ENCODE results near the gene LBHD2. TPM values are rescaled to one million over a fixed set of nuclear protein-coding genes. Genes with fewer than 3 reads are reported as not detected.

LBHD2 gene
- polyA plus RNA-seq, 1 donor from 2014 or later: not detected

- H3K4me2 ChIP-seq (ENCODE audit: low read length): no peak overlapping the region
- peaks cover 49% of the 10 kb centered on the region for H3K79me2 ChIP-seq (replicated peaks; ENCODE audit: insufficient read depth, low read length)
- peaks cover 11% of the 10 kb centered on the region for H3K9me3 ChIP-seq (ENCODE audit: low read length)
- H3K9ac ChIP-seq (ENCODE audit: low read length): no peak overlapping the region
- H2AFZ ChIP-seq (ENCODE audit: low read depth, low read length): no peak overlapping the region
- no peak for TF ChIP-seq POLR2AphosphoS5 (IDR thresholded peaks at IDR 0.05)
- no peak for TF ChIP-seq MXI1 (conservative IDR thresholded peaks at IDR 0.05; ENCODE audit: poor library complexity, severe bottlenecking)
- no peak for TF ChIP-seq EZH2 (IDR thresholded peaks at IDR 0.05; ENCODE audit: borderline replicate concordance, insufficient read depth, low read length, poor library complexity, severe bottlenecking)
- TF ChIP-seq, protein P1, sequence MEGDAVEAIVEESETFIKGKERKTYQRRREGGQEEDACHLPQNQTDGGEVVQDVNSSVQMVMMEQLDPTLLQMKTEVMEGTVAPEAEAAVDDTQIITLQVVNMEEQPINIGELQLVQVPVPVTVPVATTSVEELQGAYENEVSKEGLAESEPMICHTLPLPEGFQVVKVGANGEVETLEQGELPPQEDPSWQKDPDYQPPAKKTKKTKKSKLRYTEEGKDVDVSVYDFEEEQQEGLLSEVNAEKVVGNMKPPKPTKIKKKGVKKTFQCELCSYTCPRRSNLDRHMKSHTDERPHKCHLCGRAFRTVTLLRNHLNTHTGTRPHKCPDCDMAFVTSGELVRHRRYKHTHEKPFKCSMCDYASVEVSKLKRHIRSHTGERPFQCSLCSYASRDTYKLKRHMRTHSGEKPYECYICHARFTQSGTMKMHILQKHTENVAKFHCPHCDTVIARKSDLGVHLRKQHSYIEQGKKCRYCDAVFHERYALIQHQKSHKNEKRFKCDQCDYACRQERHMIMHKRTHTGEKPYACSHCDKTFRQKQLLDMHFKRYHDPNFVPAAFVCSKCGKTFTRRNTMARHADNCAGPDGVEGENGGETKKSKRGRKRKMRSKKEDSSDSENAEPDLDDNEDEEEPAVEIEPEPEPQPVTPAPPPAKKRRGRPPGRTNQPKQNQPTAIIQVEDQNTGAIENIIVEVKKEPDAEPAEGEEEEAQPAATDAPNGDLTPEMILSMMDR (IDR thresholded peaks at IDR 0.05; ENCODE audit: poor library complexity, severe bottlenecking): no peak
- no peak for TF ChIP-seq SMC3 (conservative IDR thresholded peaks at IDR 0.05; ENCODE audit: poor library complexity)
- TF ChIP-seq RAD21 (conservative IDR thresholded peaks at IDR 0.05): no peak
- no peak for TF ChIP-seq REST (IDR thresholded peaks at IDR 0.05; ENCODE audit: borderline replicate concordance)
- no peak for TF ChIP-seq TAF1 (IDR thresholded peaks at IDR 0.05; ENCODE audit: low read depth)
- TF ChIP-seq EP300 (conservative IDR thresholded peaks at IDR 0.05; ENCODE audit: poor library complexity, severe bottlenecking): no peak
- H3K36me3 ChIP-seq (ENCODE audit: insufficient read depth, low read length): peaks cover 9% of the 10 kb centered on the region
- no peaks in the 10 kb centered on the region for H3K27me3 ChIP-seq (ENCODE audit: insufficient read depth, low read depth, low read length)
- H4K20me1 ChIP-seq (ENCODE audit: insufficient read depth): no peaks in the 10 kb centered on the region
- no peaks in the 10 kb centered on the region for H3F3A ChIP-seq (ENCODE audit: insufficient read depth, low read length, poor library complexity, severe bottlenecking)
- no peak overlapping the region for H3K4me3 ChIP-seq (ENCODE audit: low read length)
- no peak overlapping the region for H3K27ac ChIP-seq (ENCODE audit: low read length)
- no peaks in the 10 kb centered on the region for H3K9me2 ChIP-seq (ENCODE audit: insufficient read depth, low read length)
These were observed 40.6 kb upstream of the LBHD2 start for GRCh38 chr14:103043257-103044015.

- no peak overlapping the region for H3K4me3 ChIP-seq (ENCODE audit: low read length)
These were observed 38.6 kb upstream of the LBHD2 start for GRCh38 chr14:103045371-103045869.

More at GRCh38 chr14:103045371-103045869, 38.6 kb upstream of the LBHD2 start:
- TF ChIP-seq POLR2AphosphoS5 (IDR thresholded peaks at IDR 0.05) (no peak), SMC3 (conservative IDR thresholded peaks at IDR 0.05; ENCODE audit: poor library complexity) (no peak), MXI1 (conservative IDR thresholded peaks at IDR 0.05; ENCODE audit: poor library complexity, severe bottlenecking) (no peak), EP300 (conservative IDR thresholded peaks at IDR 0.05; ENCODE audit: poor library complexity, severe bottlenecking) (no peak), REST (IDR thresholded peaks at IDR 0.05; ENCODE audit: borderline replicate concordance) (no peak), TAF1 (IDR thresholded peaks at IDR 0.05; ENCODE audit: low read depth) (no peak), EZH2 (IDR thresholded peaks at IDR 0.05; ENCODE audit: borderline replicate concordance, insufficient read depth, low read length, poor library complexity, severe bottlenecking) (no peak), RAD21 (conservative IDR thresholded peaks at IDR 0.05) (no peak)
- TF ChIP-seq, protein P1 (IDR thresholded peaks at IDR 0.05; ENCODE audit: poor library complexity, severe bottlenecking): no peak
- H3K9ac ChIP-seq (ENCODE audit: low read length): no peak overlapping the region
- no peaks in the 10 kb centered on the region for H3K27me3 ChIP-seq (ENCODE audit: insufficient read depth, low read depth, low read length)
- H4K20me1 ChIP-seq (ENCODE audit: insufficient read depth): no peaks in the 10 kb centered on the region
- no peak overlapping the region for H3K4me2 ChIP-seq (ENCODE audit: low read length)
- H3K9me3 ChIP-seq (ENCODE audit: low read length): peaks cover 11% of the 10 kb centered on the region
- no peak overlapping the region for H2AFZ ChIP-seq (ENCODE audit: low read depth, low read length)
- H3K36me3 ChIP-seq (ENCODE audit: insufficient read depth, low read length): peaks cover 9% of the 10 kb centered on the region
- H3F3A ChIP-seq (ENCODE audit: insufficient read depth, low read length, poor library complexity, severe bottlenecking): no peaks in the 10 kb centered on the region
- no peak overlapping the region for H3K27ac ChIP-seq (ENCODE audit: low read length)
- H3K79me2 ChIP-seq (replicated peaks; ENCODE audit: insufficient read depth, low read length): peaks cover 42% of the 10 kb centered on the region
- no peaks in the 10 kb centered on the region for H3K9me2 ChIP-seq (ENCODE audit: insufficient read depth, low read length)

Measured in neural cell (in vitro differentiated cells).